A549 (cell line): ENCODE data around the gene MXD4.

Source experiments
- ELK1 ChIP-seq: fragments of 150-350 bp; IDR thresholded peaks from 2 replicates; pipeline ENCODE4 v1.6.1; 2014; ENCODE audit warnings: low read depth, mild to moderate bottlenecking, low read length
- KDM1A ChIP-seq: fragments of 200-600 bp; sonication (generic); IDR thresholded peaks from 2 replicates; pipeline ENCODE4 v1.6.1; 2016; ENCODE audit warnings: low read depth, mild to moderate bottlenecking
- PHF8 ChIP-seq: fragments of 200-600 bp; sonication (generic); IDR thresholded peaks from 2 replicates; pipeline ENCODE4 v1.6.1; 2016; ENCODE audit warnings: low read depth, mild to moderate bottlenecking, antibody characterized with exemption, moderate library complexity, borderline replicate concordance
- RAD21 ChIP-seq, 2 experiments: fragments of >200 bp in 1 of 2; sonication (Bioruptor Twin) in 1 of 2; formaldehyde crosslinking in 1 of 2; IDR thresholded peaks in 1 of 2; conservative IDR thresholded peaks in 1 of 2; 2 replicates in 1 of 2; 3 replicates in 1 of 2; pipeline ENCODE4 v1.6.1; 2012 to 2018; ENCODE audit warnings: inconsistent platforms in 1 of 2

GRCh38 chr4:2295500-2295899 is 33.6 kb upstream of the MXD4 start:
- TF ChIP-seq KDM1A (no peak), RAD21 (conservative IDR thresholded peaks at IDR 0.05 in 1 of 2, IDR thresholded peaks at IDR 0.05 in 1 of 2) (no peak), ELK1 (no peak), PHF8 (no peak)
